Measurements from ENCODE around the gene MATR3.
"Not testable (repeated sequence)": the region's sequence is repeated elsewhere in the genome, so short reads cannot be mapped to it uniquely, and the experiment has no call there.

The MATR3 gene, protein sequence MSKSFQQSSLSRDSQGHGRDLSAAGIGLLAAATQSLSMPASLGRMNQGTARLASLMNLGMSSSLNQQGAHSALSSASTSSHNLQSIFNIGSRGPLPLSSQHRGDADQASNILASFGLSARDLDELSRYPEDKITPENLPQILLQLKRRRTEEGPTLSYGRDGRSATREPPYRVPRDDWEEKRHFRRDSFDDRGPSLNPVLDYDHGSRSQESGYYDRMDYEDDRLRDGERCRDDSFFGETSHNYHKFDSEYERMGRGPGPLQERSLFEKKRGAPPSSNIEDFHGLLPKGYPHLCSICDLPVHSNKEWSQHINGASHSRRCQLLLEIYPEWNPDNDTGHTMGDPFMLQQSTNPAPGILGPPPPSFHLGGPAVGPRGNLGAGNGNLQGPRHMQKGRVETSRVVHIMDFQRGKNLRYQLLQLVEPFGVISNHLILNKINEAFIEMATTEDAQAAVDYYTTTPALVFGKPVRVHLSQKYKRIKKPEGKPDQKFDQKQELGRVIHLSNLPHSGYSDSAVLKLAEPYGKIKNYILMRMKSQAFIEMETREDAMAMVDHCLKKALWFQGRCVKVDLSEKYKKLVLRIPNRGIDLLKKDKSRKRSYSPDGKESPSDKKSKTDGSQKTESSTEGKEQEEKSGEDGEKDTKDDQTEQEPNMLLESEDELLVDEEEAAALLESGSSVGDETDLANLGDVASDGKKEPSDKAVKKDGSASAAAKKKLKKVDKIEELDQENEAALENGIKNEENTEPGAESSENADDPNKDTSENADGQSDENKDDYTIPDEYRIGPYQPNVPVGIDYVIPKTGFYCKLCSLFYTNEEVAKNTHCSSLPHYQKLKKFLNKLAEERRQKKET

GRCh38 chr5:139293507-139294373 lies at the start of gene MATR3:
Gene MATR3, plus strand, starts transcription at chr5:139293740. Its CDS starts 13,676 bp downstream, at chr5:139307416.
- DNase-seq, result peak; percentile 62 to 98 (median 90)

GRCh38 chr5:139245637-139246339 lies 47.8 kb upstream of the MATR3 start:
- DNase-seq, result no peak

DNA sequence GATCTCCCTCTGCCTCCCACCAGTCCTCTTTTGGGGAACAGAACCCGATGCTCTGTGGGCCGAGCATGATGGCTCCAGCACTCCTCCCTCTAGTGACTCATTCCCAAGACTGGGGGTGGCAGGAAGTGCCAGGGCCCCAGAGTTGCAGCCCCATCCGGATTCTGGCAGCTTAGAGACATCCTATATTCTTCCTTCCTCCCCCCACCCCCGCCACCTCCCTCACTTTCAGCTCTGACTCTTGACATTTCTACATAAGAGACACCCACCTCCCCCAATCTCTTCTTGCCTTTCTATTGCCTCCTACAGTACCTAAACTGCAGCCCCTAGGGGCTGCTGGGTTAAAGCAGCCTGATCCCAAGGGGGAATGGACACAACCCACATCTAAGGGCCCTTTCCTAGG lies 47.1 kb upstream of the MATR3 start:
- DNase-seq, result peak in 2 of 51 donors; percentile 5 to 53

DNA sequence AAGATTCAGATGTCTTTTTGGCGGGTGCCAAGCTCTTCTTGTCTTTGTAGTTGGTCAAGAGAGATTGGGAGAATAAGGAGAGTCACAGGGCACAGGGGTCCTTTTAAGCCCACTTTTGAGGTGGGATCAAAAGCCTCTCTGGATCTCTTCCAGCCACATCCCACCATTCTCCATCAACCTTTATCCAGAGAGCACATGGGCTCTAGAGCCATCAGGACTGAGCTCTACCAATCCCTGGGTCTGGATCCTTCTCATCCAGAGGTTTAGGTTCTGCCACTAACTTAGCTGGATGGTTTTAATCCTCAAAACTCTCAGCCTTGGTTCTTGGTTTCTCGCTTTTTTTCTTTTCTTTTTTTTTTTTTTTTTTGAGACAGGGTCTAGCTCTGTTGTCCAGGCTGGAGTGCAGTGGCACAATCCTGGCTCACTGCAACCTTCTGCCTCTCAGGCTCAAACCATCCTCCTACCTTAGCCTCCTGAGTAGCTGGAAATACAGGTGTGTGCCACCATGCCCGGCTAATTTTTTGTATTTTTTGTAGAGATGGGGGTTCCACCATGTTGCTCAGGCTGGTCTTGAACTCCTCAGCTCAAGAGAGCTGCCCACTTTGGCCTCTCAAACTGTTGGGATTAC lies 44.6 kb upstream of the MATR3 start:
- no peak for DNase-seq

DNA sequence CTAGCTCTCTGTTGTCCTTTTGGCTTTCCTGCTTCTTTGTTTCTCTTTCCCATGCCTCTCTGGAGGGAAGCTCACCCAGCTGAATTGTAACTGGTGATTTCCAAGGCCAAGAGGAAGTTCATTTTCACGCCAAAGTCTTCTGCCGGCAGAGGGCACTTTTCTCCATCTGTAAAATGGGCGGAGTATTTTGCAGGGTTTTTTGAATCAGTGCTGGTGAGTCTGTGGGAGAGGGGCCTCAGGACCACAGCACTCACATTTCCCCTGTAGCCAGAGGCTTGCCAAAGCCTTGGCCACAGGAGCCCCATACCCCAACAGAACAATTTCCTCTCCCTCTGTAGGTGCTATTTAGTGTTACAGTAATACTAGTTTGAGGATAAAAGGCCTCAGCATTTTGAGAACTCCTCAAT lies 42.3 kb upstream of the MATR3 start:
- DNase-seq, result no peak

- no peak for DNase-seq
Observed at GRCh38 chr5:139251695-139252288, 41.7 kb upstream of the MATR3 start.

DNA sequence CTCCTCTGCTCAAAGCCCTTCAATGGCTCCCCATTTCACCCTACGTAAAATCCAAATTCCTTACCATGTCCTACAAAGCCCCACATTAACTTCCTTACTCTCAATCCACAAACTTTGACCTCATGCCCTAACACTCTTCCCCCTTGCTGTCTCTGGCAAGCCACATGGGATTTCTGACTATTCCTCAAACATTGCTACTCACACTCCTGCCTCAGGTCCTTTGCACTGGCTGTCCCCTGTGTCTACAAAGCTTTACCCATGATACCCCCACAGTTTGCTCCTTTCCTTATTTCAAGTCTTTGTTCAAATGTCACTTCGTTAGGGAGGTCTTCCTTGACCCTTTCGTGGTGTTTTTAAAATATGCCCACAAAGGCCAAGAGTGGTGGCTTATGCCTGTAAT lies 40.4 kb upstream of the MATR3 start:
- no peak for DNase-seq

- no peak for DNase-seq
Observed at GRCh38 chr5:139256820-139257219, 36.7 kb upstream of the MATR3 start.

DNA sequence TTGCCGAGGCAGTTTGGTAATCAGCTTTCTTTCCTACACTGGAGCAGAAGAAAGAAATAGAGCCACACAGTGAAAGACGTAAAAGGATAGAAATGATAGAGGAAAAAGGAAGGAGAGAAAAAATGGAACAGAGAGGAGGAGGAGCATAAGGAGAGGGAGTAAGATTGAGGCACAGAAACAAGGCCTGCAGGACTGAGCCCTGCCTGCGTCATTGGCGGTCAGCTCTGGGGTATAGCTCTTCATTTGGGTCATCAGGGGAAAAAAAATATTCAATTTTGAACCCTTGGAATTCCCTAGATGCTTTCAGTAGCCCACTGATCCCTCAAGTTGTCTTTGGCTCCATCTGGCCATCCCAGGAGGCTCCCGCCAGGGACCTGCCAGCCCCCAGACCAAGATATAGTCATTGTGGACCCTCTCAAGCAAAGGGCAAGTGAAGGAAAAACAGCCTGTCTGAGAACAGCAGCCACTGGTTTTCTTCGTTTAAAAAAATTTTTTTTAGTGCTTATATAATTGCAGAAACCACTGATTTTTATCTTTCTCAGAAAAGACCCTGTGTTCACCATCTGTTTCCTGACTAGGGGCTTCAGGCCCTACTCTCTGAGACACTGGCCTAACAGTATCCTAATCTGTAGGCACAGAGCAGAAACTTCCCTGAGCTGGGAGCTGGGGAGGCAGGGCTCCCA lies 31.3 kb upstream of the MATR3 start:
- no peak for DNase-seq

- peak; percentile 9 to 93 (median 77) for DNase-seq
Observed at GRCh38 chr5:139262742-139263445, 30.6 kb upstream of the MATR3 start.

DNA sequence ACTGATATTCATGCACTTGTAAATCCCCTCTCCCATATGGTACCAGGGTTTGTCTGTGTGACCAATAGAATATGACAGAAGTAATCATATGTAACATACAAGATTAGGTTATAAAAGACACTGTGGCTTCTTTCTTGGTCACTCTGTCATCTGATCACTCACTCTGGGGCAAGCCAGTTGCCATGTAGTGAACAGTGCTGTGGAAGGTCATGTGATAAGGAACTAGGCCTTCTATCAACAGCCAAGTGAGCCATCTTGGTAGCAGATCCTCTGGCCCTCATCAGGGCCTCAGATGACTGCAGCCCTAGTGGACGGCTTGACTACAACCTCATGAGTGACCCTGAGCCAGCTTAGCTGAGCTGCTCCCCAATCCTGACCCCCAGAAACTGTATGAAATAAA lies 30.0 kb upstream of the MATR3 start:
- DNase-seq, result no peak

DNA sequence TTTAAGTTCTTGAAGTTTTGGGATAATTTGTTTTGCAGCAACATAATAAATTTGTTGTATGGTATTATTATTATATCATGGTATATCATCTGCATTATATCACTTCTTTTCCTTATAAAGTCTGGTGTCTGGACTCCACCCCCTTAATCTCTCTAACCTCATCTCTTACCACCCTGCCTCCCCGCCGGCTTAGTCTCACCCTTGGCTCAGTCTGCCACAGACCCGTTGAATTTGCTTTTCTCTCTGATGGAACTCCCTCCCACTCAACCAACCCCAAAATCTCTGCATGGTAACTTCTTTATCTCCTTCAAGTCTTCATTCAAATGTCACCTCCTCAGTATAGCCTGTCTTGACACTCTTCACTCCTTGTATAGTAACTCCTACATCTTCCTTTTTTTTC lies 29.6 kb upstream of the MATR3 start:
- no peak for DNase-seq

DNA sequence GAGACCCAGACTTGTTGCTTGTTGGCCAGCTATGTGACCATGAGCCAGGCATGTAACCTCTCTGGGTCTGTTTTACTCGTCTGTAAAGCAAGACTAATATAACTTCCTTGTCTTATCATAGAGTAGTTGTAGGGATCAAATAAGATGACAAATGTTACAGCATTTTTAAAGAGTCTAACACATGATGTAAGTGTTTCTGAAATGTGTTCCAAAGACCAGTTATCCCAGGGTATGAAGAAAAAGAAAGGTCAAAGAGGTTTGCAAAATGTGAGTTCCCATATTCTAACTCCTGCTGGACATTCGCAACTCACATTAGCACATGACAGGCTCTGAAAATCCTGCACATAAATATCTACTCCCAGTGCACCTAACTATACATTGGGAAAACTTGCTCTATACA lies 28.5 kb upstream of the MATR3 start:
- DNase-seq, result no peak

- no peak for DNase-seq
Observed at GRCh38 chr5:139266236-139266635, 27.3 kb upstream of the MATR3 start.

- DNase-seq, result no peak
Observed at GRCh38 chr5:139267481-139267880, 26.1 kb upstream of the MATR3 start.

DNA sequence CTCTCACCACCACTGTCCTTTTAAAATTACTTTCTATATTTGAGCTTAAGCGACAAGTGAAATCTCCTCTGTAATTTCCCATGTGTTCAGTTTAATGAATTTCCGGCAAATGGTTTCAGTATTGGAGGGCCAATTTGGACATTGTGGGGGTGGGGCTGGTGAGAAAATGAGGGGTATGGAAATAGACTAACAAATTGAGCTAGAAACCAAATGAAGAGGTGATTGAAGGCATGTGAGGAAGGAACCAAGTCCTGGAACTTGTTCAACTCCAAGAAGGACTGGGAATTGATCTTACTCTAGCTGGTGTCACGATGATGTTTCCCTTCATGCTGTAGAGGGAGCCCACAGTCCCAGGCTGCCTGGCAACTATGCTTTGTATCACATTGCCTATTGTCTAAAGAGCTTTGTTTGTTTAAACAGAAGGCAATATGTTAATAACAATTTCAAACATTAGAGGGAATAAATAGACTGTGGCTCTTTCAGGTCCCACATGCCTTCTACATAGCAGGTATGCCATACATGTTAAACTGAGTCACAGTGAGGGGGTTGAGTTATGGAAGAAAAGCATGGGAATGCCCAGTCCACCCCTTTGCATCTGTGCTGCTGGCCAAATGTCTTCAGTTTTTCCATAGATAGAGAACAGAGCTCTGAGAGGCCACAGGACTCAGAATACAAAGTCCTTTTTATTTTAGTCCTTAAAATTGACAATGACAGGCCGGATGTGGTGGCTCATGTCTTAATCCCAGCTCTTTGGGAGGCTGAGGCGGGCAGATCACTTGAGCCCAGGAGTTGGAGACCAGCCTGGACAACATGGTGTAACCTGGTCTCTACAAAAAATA lies 25.0 kb upstream of the MATR3 start:
- DNase-seq, result peak in 22 of 51 donors; percentile 4 to 73 (median 25)

GRCh38 chr5:139270718-139271117 lies 22.8 kb upstream of the MATR3 start:
- DNase-seq, result not testable (repeated sequence)

All from hypothalamus (tissue), 51 donors.